Loucy (cell line): ENCODE results near the gene SCPEP1.
"Not testable (repeated sequence)": the region's sequence is repeated elsewhere in the genome, so short reads cannot be mapped to it uniquely, and the experiment has no call there.

Source experiments
- H2AFZ ChIP-seq: fragments of 200-600 bp; sonication (generic); 2 replicates; pipeline ENCODE4 v1.6.0; 2016; ENCODE audit warnings: antibody characterized with exemption, mild to moderate bottlenecking, low read length, moderate library complexity
- H3F3A ChIP-seq: fragments of 200-600 bp; 2 replicates; pipeline ENCODE4 v1.6.0; 2016; ENCODE audit warnings: antibody characterized with exemption, low read depth, mild to moderate bottlenecking
- H3K27me3 ChIP-seq: fragments of 200-600 bp; sonication (generic); 2 replicates; pipeline ENCODE4 v1.6.1; 2014; ENCODE audit warnings: low read length, mild to moderate bottlenecking; ENCODE audit not compliant: insufficient read depth, poor library complexity, severe bottlenecking
- H3K36me3 ChIP-seq: fragments of 200-600 bp; sonication (generic); 2 replicates; pipeline ENCODE4 v1.6.1; 2016; ENCODE audit warnings: low read length; ENCODE audit not compliant: insufficient read depth
- H3K4me1 ChIP-seq: fragments of 200-600 bp; sonication (generic); 2 replicates; pipeline ENCODE4 v1.5.1; 2014; ENCODE audit warnings: low read length, mild to moderate bottlenecking; ENCODE audit not compliant: insufficient read depth, poor library complexity, severe bottlenecking
- H3K4me2 ChIP-seq: fragments of 200-600 bp; sonication (generic); 2 replicates; pipeline ENCODE4 v1.6.0; 2014; ENCODE audit warnings: antibody characterized with exemption, low read length, low read depth, mild to moderate bottlenecking; ENCODE audit not compliant: poor library complexity, severe bottlenecking
- H3K4me3 ChIP-seq: fragments of 200-600 bp; sonication (generic); 2 replicates; pipeline ENCODE4 v1.5.1; 2014; ENCODE audit warnings: low read length, mild to moderate bottlenecking, mixed read lengths; ENCODE audit not compliant: poor library complexity, severe bottlenecking
- H3K79me2 ChIP-seq: fragments of 200-600 bp; sonication (generic); 2 replicates; pipeline ENCODE4 v1.6.1; 2014; ENCODE audit warnings: low read length; ENCODE audit not compliant: insufficient read depth
- H3K9ac ChIP-seq: fragments of 200-600 bp; sonication (generic); 2 replicates; pipeline ENCODE4 v1.6.0; 2014; ENCODE audit warnings: mild to moderate bottlenecking, low read depth, low read length, moderate library complexity; ENCODE audit not compliant: poor library complexity, severe bottlenecking
- H3K9me2 ChIP-seq: fragments of 200-600 bp; sonication (generic); replicated peaks from 2 replicates; pipeline ENCODE4 v1.6.1; 2016; ENCODE audit warnings: low read depth, low read length, mixed read lengths
- H3K9me3 ChIP-seq: fragments of 200-600 bp; sonication (generic); 2 replicates; pipeline ENCODE4 v1.6.1; 2014; ENCODE audit warnings: mild to moderate bottlenecking, antibody characterized with exemption, low read length, low read depth; ENCODE audit not compliant: insufficient read depth
- H4K20me1 ChIP-seq: fragments of 200-600 bp; sonication (generic); 2 replicates; pipeline ENCODE4 v1.6.0; 2014; ENCODE audit warnings: antibody characterized with exemption, low read length, mild to moderate bottlenecking; ENCODE audit not compliant: insufficient read depth, poor library complexity, severe bottlenecking
- CTCF ChIP-seq: fragments of 200-600 bp; sonication (generic); conservative IDR thresholded peaks from 2 replicates; pipeline ENCODE4 v1.5.1; 2014; ENCODE audit warnings: mild to moderate bottlenecking, antibody characterized with exemption, low read length
- EZH2phosphoT487 ChIP-seq: fragments of 200-600 bp; IDR thresholded peaks from 2 replicates; pipeline ENCODE4 v1.6.1; 2018; ENCODE audit warnings: antibody characterized with exemption, mild to moderate bottlenecking, moderate library complexity, borderline replicate concordance

SCPEP1 gene

GRCh38 chr17:56976941-56977608 lies 856 bp upstream of the SCPEP1 start:
- peak overlapping the region; percentile 91 for H3K4me3 ChIP-seq
- peaks cover 14% of the 10 kb centered on the region for H3K4me1 ChIP-seq
- no peaks in the 10 kb centered on the region for H3K79me2 ChIP-seq
- H3K36me3 ChIP-seq = no peaks in the 10 kb centered on the region
- H3K27me3 ChIP-seq = peaks cover 4% of the 10 kb centered on the region
- H3K9me2 ChIP-seq = no peaks in the 10 kb centered on the region
- peak overlapping the region; percentile 65 for H3K9ac ChIP-seq
- H2AFZ ChIP-seq = peak overlapping the region; percentile 99; the same call in 1 of the 2 replicates
- no peaks in the 10 kb centered on the region for H3F3A ChIP-seq
- TF ChIP-seq EZH2phosphoT487 (no peak), CTCF (no peak)
- no peaks in the 10 kb centered on the region for H4K20me1 ChIP-seq
- H3K9me3 ChIP-seq = no peaks in the 10 kb centered on the region
- peak overlapping the region; percentile 93 for H3K4me2 ChIP-seq

- H3F3A ChIP-seq = no peaks in the 10 kb centered on the region
- peak overlapping the region; percentile 91 for H3K4me3 ChIP-seq
- peak overlapping the region; percentile 93 for H3K4me2 ChIP-seq
- peak overlapping the region; percentile 88 for H2AFZ ChIP-seq
- no peaks in the 10 kb centered on the region for H3K36me3 ChIP-seq
- H3K79me2 ChIP-seq = no peaks in the 10 kb centered on the region
- peaks cover 4% of the 10 kb centered on the region for H3K27me3 ChIP-seq
- no peaks in the 10 kb centered on the region for H4K20me1 ChIP-seq
- H3K9me3 ChIP-seq = no peaks in the 10 kb centered on the region
- H3K9ac ChIP-seq = peak overlapping the region; percentile 65
- no peaks in the 10 kb centered on the region for H3K9me2 ChIP-seq
- TF ChIP-seq EZH2phosphoT487 (no peak), CTCF (no peak)
- peaks cover 14% of the 10 kb centered on the region for H3K4me1 ChIP-seq
Observed at GRCh38 chr17:56978441-56979090, 635 bp downstream of the SCPEP1 start.

GRCh38 chr17:56979091-56979480 lies 1.2 kb downstream of the SCPEP1 start:
- Histone ChIP-seq H3K4me1 (peaks cover 14% of the 10 kb centered on the region), H3F3A (no peaks in the 10 kb centered on the region), H3K27me3 (peaks cover 4% of the 10 kb centered on the region), H3K9me2 (no peaks in the 10 kb centered on the region), H4K20me1 (no peaks in the 10 kb centered on the region), H3K9me3 (no peaks in the 10 kb centered on the region), H3K4me2 (peak overlapping the region; percentile 93), H3K79me2 (no peaks in the 10 kb centered on the region), H2AFZ (peak overlapping the region; percentile 88), H3K36me3 (no peaks in the 10 kb centered on the region), H3K4me3 (peak overlapping the region; percentile 91), H3K9ac (peak overlapping the region; percentile 65)
- TF ChIP-seq CTCF (no peak), EZH2phosphoT487 (no peak)

- not testable (repeated sequence) for H3K4me3 ChIP-seq, H3K4me2 ChIP-seq, H3K27me3 ChIP-seq, H3K9ac ChIP-seq, H3K36me3 ChIP-seq, H3K9me2 ChIP-seq, H2AFZ ChIP-seq, H4K20me1 ChIP-seq, H3K9me3 ChIP-seq, H3K79me2 ChIP-seq, H3F3A ChIP-seq
- peaks cover 14% of the 10 kb centered on the region for H3K4me1 ChIP-seq
Observed at GRCh38 chr17:56980526-56980925, 2.6 kb downstream of the SCPEP1 start.
